GM12878 (cell line): ENCODE measurements around the gene ELL. TPM values are rescaled to one million over a fixed set of nuclear protein-coding genes. Genes with fewer than 3 reads are reported as not detected.

ENCODE experiments used
- ATAC-seq: fragments of 200-7000 bp; cut with Tn5 transposase; 3 replicates; pipeline ENCODE4 v1.9.1; 2020; ENCODE audit warnings: mild to moderate bottlenecking, moderate library complexity
- BruUV-seq: library from RNA; stranded (reverse); fragments of 400-500 nt; replicated peaks from 2 replicates; lab custom pipeline; 2021; lab: Mats Ljungman, UMichigan
- CTCF ChIA-PET: fragments of 300-600 bp; sonication (Branson Sonifier 250); formaldehyde crosslinking; extraction: SDS; loops from one replicate; lab custom pipeline; 2021; ENCODE audit warnings: inconsistent platforms; lab: Yijun Ruan, JAX
- POLR2A ChIA-PET: fragments of 350-600 bp; formaldehyde crosslinking; extraction: SDS; loops from one replicate; lab custom pipeline; 2021; ENCODE audit warnings: inconsistent platforms; lab: Charles Lee
- RAD21 ChIA-PET: fragments of 300-600 bp; sonication (Branson Sonifier 250); formaldehyde crosslinking; loops from one replicate; lab custom pipeline; 2023; ENCODE audit warnings: antibody characterized with exemption; ENCODE audit not compliant: unreplicated experiment; lab: Charles Lee
- SMC1A ChIA-PET: fragments of 300-600 bp; sonication (Branson Sonifier 250); formaldehyde crosslinking; loops from one replicate; lab custom pipeline; 2023; ENCODE audit not compliant: unreplicated experiment, uncharacterized antibody; lab: Charles Lee
- DNase-seq: peaks from one replicate; pipeline ENCODE4 v3.0.0-alpha.2; 2011; ENCODE audit warnings: low read depth, low spot score
- FAIRE-seq: peaks from 3 replicates; lab custom pipeline; 2011; peaks lifted over from hg19 to GRCh38; lab: Jason Lieb, UNC
- H2AFZ ChIP-seq: 2 replicates; pipeline ENCODE4 v1.6.0; 2011; ENCODE audit warnings: low read depth, low read length, control low read depth; ENCODE audit not compliant: control insufficient read depth
- H3K27ac ChIP-seq: 2 replicates; pipeline ENCODE4 v1.5.1; 2011; ENCODE audit warnings: control low read depth; ENCODE audit not compliant: control insufficient read depth, insufficient read depth
- H3K27me3 ChIP-seq, 2 experiments: replicated peaks in 1 of 2; 2 replicates each; pipeline versions ENCODE4 v1.6.0 to v1.6.1; 2011; ENCODE audit warnings: low read length in 1 of 2; ENCODE audit not compliant: control insufficient read depth in 2 of 2, insufficient read depth in 2 of 2
- H3K36me3 ChIP-seq, 2 experiments: 2 replicates each; pipeline ENCODE4 v1.5.1; 2011; ENCODE audit warnings: low read length in 1 of 2; ENCODE audit not compliant: control insufficient read depth in 2 of 2, insufficient read depth in 2 of 2
- H3K4me1 ChIP-seq: 2 replicates; pipeline ENCODE4 v1.6.1; 2011; ENCODE audit warnings: mild to moderate bottlenecking, low read length, moderate library complexity, mixed read lengths; ENCODE audit not compliant: control insufficient read depth, insufficient read depth
- H3K4me2 ChIP-seq: 2 replicates; pipeline ENCODE4 v1.6.0; 2011; ENCODE audit warnings: control low read depth; ENCODE audit not compliant: control insufficient read depth, insufficient read depth
- H3K4me3 ChIP-seq: fragments of 200-600 bp; sonication (generic); 2 replicates; pipeline ENCODE4 v1.5.1; 2016
- H3K79me2 ChIP-seq: 2 replicates; pipeline ENCODE4 v1.6.0; 2011; ENCODE audit warnings: low read length; ENCODE audit not compliant: control insufficient read depth, insufficient read depth
- H3K9ac ChIP-seq: 2 replicates; pipeline ENCODE4 v1.8.0; 2011; ENCODE audit warnings: low read length, control low read depth, mixed read lengths; ENCODE audit not compliant: control insufficient read depth, insufficient read depth
- H3K9me3 ChIP-seq: replicated peaks from 3 replicates; pipeline ENCODE4 v1.5.1; 2011; ENCODE audit warnings: mild to moderate bottlenecking, low read length; ENCODE audit not compliant: control insufficient read depth, insufficient read depth
- H4K20me1 ChIP-seq: 2 replicates; pipeline ENCODE4 v1.6.0; 2011; ENCODE audit not compliant: control insufficient read depth, insufficient read depth
- CUX1 ChIP-seq: IDR thresholded peaks from 2 replicates; pipeline ENCODE4 v1.6.1; 2012; ENCODE audit warnings: improper control_type of control experiment, low read depth, low read length; ENCODE audit not compliant: insufficient replicate concordance
- NR2F1 ChIP-seq: fragments of 450-650 bp; conservative IDR thresholded peaks from 2 replicates; pipeline ENCODE4 v1.6.1; 2017; ENCODE audit warnings: mild to moderate bottlenecking
- USF2 ChIP-seq: IDR thresholded peaks from 2 replicates; pipeline ENCODE4 v1.6.1; 2011; ENCODE audit warnings: low read depth, low read length, improper control_type of control experiment, borderline replicate concordance
- whole genome bisulfite sequencing: methylation state at CpG from one replicate; pipeline ENCODE4 v1.1.6; 2016; ENCODE audit warnings: low lambda C conversion rate; ENCODE audit not compliant: insufficient replicate concordance, insufficient coverage; ENCODE audit errors: missing lambda C conversion rate; 5-methylcytosine and 5-hydroxymethylcytosine counted together
- in situ Hi-C: fragments of 300-500 bp; cut with MboI; formaldehyde crosslinking; loops from 9 replicates; pipeline ENCODE4 v1.14.3; 2018; ENCODE audit warnings: mixed read lengths
- intact Hi-C: fragments of 100-400 bp; cut with micrococcal nuclease; formaldehyde crosslinking; loops from one replicate; pipeline ENCODE4 v1.14.2; 2022; ENCODE audit not compliant: unreplicated experiment
- polyA plus RNA-seq, 11 experiments: library from polyadenylated mRNA; depleted of rRNA in 4 of 11; unstranded in 6 of 11; stranded (reverse) in 5 of 11; fragments of >200 nt; fragmentation: Nextera tagmentation in 4 of 11; fragmentation: Illumina TruSeq in 1 of 11; extraction: Ambion mirVana in 4 of 11; extraction: Trizol in 1 of 11; gene quantifications; 1 replicate in 1 of 11; 2 replicates in 10 of 11; pipeline versions ENCODE4 v1.2.1 to v1.2.3, GENCODE V29; 2011 to 2016; ENCODE audit warnings: inconsistent platforms in 2 of 11, missing spikeins in 2 of 11, low read depth in 1 of 11
- total RNA-seq, 4 experiments: library from RNA; depleted of rRNA in 3 of 4; stranded (reverse); fragments of >200 nt in 3 of 4; fragmentation: Illumina TruSeq in 1 of 4; extraction: Trizol in 1 of 4; gene quantifications; 2 replicates each; pipeline versions ENCODE4 v1.2.1 to v1.2.3, GENCODE V29; 2013 to 2021

Gene ELL
- total and polyA plus RNA-seq, 10 of the 15 experiments (the other 5 are each of a cell fraction or from before 2014, with no cell fraction given) = 0.91 to 25.0 (median 9.1) TPM

- no peaks in the 10 kb centered on the region for H3K27me3 ChIP-seq
- DNase-seq = no peak
- H3K79me2 ChIP-seq = no peaks in the 10 kb centered on the region
- peaks cover 25% of the 10 kb centered on the region for H3K4me1 ChIP-seq
- intact Hi-C loops = no loop called here
- no peak overlapping the region for H3K4me3 ChIP-seq
- H3K36me3 ChIP-seq = no peaks in the 10 kb centered on the region
- ChIA-PET CTCF (interaction anchor here (0.6 to 5.8 kb wide), 7 partner anchors 9 to 119 kb away, joined by 3 to 67 read pairs (median 3); no protein-coding TSS in a partner anchor), POLR2A (no interaction called here), RAD21 (interaction anchor here (1.1 to 1.8 kb wide), 2 partner anchors 20 to 119 kb away, joined by 3 to 6 read pairs; partner anchors contain the start of gene SSBP4), SMC1A (interaction anchor here (0.8 to 1.8 kb wide), 4 partner anchors 8 to 70 kb away, joined by 3 to 7 read pairs (median 4); no protein-coding TSS in a partner anchor)
- 6% methylated on average over 6 of the region's 6 CpGs for WGBS
- no peaks in the 10 kb centered on the region for H4K20me1 ChIP-seq
- in situ Hi-C loops = no loop called here
- no peak overlapping the region for H2AFZ ChIP-seq
- no peaks in the 10 kb centered on the region for H3K9me3 ChIP-seq
- H3K4me2 ChIP-seq = no peak overlapping the region
- no peak for TF ChIP-seq NR2F1
- TF ChIP-seq USF2 = no peak
- TF ChIP-seq CUX1 = no peak
- no peak for ATAC-seq
- H3K27ac ChIP-seq = no peak overlapping the region
- H3K9ac ChIP-seq = no peak overlapping the region
- FAIRE-seq = no peak
- no TSS peak for BruUV-seq
Observed at GRCh38 chr19:18399008-18399407, 122.9 kb downstream of the ELL start.
